AG09319 (cell line): Measurements from ENCODE around the gene FAM149B1.
A peak's percentile ranks its signal among the peaks of the same experiment; 100 is the strongest.
"Not testable (repeated sequence)": the region's sequence is repeated elsewhere in the genome, so short reads cannot be mapped to it uniquely, and the experiment has no call there.

Source experiments
- DNase-seq: peaks from one replicate; pipeline ENCODE4 v3.0.0-alpha.2; 2010; ENCODE audit warnings: low read depth; ENCODE audit errors: extremely low read depth
- CTCF ChIP-seq: IDR thresholded peaks from 2 replicates; pipeline ENCODE4 v1.5.1; 2011; ENCODE audit warnings: low read depth, mild to moderate bottlenecking, inconsistent platforms, low read length, moderate library complexity

FAM149B1 gene

GRCh38 chr10:73253225-73253555 is 85.3 kb downstream of the FAM149B1 start:
- TF ChIP-seq CTCF: no peak; the same call in 1 of the 2 replicates
- no peak for DNase-seq

DNA sequence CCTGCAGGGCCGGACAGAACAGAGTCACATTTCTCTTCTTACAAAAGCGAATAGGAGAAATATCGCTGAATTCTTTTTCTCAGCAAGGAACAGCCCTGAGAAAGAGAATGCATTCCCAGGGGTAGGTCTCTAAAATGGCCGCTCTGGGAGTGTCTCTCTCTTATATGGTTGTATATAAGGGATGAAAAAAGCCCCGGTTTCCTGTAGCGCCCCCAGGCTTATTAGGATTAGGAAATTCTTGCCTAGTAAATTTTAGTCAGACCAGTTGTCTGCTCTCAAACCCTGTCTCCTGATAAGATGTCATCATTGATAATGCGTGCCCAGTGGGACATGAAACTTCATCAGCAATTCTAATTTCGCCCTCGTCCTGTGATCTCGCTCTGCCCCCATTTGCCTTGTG is 90.7 kb downstream of the FAM149B1 start:
- not testable (repeated sequence) for DNase-seq

DNA sequence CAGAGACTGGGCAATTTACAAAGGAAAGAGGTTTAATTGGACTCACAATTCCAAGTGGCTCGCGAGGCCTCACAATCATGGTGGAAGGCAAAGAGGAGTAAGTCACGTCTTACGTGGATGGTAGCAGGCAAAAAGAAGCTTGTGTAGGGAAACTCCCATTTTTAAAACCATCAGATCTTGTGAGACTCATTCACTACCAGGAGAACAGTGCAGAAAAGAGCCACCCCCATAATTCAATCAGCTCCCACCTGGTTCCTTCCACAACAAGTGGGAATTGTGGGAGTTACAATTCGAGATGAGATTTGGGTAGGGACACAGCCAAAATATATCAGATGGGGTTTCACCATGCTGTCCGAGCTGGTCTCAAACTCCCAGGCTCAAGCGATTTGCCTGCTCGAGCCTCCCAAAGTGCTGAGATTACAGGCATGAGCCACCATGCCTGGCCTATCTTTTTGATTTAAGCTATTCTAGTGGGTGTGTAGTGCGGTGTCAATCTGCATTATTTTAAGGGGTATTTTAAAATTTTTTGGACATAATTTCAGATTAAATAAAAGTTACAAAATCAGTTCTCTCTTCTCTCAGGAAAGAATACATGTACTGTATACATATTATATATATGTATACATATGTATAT is 93.6 kb downstream of the FAM149B1 start:
- TF ChIP-seq CTCF: no peak
- DNase-seq: no peak

- TF ChIP-seq CTCF: no peak
- peak; percentile 74 for DNase-seq
These were observed 94.3 kb downstream of the FAM149B1 start for GRCh38 chr10:73262105-73262730.

GRCh38 chr10:73262880-73263555 is 95.1 kb downstream of the FAM149B1 start:
- no peak for DNase-seq
- no peak for TF ChIP-seq CTCF

DNA sequence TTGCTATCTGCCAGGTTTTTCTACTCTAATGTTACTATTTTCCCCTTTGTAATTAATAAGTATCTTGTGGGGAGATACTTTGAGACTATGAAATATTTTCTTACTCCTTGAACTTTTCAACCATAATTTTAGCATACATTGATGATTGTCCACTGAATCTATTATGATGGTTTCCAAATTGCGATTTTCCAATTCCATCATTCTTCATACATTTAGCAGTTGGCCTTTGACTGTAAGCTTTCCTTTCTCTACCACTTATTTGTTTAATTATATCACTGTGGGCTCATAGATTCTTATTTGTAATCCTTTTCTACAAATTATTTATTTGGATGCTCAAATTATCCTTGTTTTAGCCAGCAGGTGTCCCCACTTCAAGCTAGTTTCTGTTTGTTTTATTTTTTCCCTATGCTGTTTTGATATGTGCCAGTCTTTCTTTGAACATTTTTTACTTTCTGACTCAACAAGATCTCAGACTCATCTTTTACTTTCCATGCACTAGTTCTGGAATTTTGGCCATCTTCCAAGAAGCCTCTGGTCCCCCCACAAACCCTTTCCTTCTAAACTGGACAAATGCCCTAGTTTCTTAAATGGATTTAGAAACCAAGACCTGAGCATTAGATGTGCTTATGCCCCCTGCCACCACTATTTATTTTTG is 95.9 kb downstream of the FAM149B1 start:
- DNase-seq: no peak
- TF ChIP-seq CTCF: peak; percentile 61

DNA sequence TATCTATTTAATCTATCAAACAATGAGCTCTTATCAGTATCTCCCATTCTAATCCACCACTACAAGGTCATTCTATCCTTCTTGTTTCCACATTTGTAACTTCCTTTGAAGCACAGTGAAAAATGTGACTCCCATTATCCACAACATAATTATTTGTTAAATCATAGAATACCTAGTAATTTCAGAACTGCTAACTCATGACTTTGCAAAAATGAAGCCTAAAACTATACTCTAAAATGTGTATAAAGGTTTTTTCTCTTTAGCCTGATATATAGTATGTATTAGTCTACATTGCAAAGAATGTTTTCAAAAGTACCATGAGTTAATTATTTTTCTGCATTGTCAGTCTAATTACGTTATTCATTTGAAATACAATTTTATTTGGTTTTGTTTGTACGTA is 96.5 kb downstream of the FAM149B1 start:
- TF ChIP-seq CTCF: no peak
- no peak for DNase-seq
